ENCODE measurements around the gene ATP5F1A. TPM values are rescaled to one million over a fixed set of nuclear protein-coding genes. Genes with fewer than 3 reads are reported as not detected.

The ATP5F1A gene
- total RNA-seq, 2 donors from 2014 or later: 312 to 462 TPM

Other genes starting within 250 kb of the ATP5F1A start
- gene EPG5, start 131.0 kb downstream of the ATP5F1A start, total RNA-seq: 10 to 100 TPM; 38.8 to 48.9 TPM
- gene PSTPIP2, start 26.0 kb downstream of the ATP5F1A start, total RNA-seq: 10 to 100 TPM; 29.5 to 65.6 TPM
- 10 to 100 TPM; 32.7 to 42.3 TPM for gene HAUS1, start 6.1 kb upstream of the ATP5F1A start, total RNA-seq